Fibroblast of skin of scalp (primary cell): ENCODE data around the gene MAP2K5.

ENCODE experiments used
- DNase-seq: peaks from one replicate; pipeline ENCODE4 v3.0.0-alpha.2; 2013

Gene MAP2K5

DNA sequence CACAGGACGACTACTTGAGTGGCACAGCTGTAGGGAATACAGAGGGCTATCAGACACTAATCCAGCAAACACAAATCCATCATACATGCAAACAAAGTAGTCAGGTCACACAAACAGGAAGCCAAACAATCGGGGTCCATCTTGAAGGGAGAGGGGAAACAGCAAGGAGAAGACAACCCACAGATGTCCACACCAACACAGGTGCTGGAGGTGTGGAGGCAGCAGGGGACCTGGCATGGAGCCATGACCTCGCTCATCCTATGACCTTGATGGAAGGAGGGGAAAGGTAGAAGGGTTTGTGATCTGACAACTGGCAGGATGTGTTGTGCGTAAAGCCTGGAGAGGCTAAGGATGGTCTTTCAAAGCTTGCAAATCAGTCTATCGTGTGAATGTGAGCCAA is 242.9 kb downstream of the MAP2K5 start:
- no peak for DNase-seq

- no peak for DNase-seq
These were observed 244.1 kb downstream of the MAP2K5 start for GRCh38 chr15:67786646-67787045.

GRCh38 chr15:67788986-67789385 is 246.5 kb downstream of the MAP2K5 start:
- DNase-seq: no peak

DNA sequence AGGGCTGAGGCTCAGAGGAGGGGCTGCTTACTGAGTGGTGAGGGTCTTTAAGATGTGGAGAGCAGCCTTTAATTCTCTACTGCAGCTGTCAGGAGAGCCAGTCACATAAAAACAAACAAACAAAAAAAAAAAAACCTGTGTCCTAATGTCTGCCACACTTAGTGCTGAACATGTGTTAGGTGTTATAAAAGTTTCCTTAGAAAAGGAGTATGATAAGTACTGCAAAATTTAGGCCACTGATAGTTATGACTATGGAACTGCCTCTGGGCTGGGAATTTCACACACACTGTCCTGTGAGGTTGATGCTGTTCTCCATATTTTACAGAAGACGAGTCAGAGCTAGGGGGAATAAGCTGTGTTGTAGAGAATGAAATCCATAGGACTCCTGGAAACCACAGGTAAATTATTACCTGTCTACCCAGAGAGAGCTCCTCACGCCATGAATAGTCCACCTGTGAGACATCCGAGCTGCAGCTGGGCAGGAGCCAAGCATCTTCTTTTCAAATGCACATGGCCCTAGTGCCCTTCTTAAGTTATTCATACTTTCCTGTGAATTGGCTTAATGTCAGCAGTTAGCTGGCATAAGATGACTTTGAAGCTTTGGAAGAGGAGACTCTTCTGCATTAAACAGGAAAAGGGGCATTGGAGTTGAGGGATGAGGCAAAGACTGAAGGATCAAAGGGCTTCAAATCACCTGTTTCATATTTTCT is 248.3 kb downstream of the MAP2K5 start:
- DNase-seq: no peak

DNA sequence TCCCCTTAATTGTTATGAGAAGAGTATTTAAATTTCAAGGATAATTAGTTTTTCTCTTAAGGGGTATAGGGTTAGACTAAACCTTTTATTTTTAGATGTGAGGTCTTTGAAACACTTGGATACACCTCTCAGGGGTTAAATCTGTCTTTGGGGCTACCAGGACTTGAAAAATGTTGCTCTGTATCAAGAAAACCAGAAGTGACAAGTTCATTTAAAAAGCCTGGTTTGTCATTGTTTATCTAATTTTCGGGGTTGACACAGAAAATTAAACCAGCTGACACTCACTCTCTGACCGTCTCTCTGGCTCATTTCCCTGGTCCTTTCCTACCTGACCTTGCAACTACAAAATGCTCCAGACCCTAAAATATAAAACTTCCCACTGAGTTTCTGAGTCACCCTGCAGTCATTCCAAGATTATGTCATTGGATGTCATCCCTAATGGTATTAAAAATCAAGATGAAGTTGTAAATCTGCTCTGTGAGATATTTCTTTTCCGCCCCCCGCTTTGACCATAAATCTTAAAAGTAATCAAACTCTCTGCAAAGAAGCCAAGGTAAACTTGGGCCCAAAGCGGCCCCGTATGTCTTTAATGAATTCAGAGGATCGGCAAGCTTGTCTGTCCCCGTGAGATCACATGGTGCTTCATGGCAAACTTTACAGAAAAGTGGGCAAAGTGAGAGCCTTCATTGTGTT is 249.9 kb downstream of the MAP2K5 start:
- DNase-seq: no peak

- DNase-seq: no peak
These were observed 252.5 kb downstream of the MAP2K5 start for GRCh38 chr15:67794832-67795574.

GRCh38 chr15:67796196-67797127 is 254.0 kb downstream of the MAP2K5 start:
- DNase-seq: no peak

DNA sequence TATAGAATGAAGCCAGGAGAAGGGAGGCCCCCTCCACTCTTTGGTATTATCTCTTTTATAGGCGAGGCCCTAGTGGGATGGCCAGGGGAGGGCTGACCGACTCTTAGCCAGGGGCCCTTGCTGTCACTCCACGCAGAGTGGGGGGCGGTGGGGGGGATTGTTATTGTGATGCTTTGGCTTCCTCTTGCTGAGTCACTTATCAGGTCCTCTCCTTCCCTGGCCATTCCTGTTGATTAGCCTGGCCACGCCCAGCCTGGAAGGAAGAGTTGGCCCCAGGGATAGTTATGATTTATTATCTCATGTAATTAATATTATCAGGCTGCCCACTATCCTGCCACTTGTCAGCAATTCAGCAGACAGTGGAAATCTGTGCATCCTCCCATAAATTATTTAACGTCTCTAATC is 257.3 kb downstream of the MAP2K5 start:
- no peak for DNase-seq

- no peak for DNase-seq
These were observed 258.6 kb downstream of the MAP2K5 start for GRCh38 chr15:67801142-67801541.

GRCh38 chr15:67801926-67802914 is 259.7 kb downstream of the MAP2K5 start:
- DNase-seq: no peak

DNA sequence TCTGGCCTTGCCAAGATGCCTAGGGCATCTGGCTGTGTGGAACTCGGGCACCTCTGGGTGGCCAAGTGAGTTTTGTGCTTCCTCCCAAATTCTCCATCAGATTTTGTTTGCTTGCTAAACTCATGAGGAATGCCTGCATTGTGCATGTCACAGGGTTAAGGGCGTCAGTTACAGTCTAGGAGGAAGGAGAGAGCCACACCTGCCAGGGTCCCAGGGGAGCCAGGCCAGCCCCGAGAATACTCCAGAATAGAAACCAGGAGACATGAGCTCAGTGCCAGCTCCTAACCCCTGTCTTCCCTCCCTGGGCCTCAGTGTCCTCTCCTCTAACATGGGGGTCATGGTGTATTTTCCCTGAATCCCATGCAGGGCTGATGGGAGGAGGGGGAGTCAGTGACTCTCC is 260.8 kb downstream of the MAP2K5 start:
- DNase-seq: no peak

GRCh38 chr15:67803996-67804843 is 261.7 kb downstream of the MAP2K5 start:
- DNase-seq: no peak

DNA sequence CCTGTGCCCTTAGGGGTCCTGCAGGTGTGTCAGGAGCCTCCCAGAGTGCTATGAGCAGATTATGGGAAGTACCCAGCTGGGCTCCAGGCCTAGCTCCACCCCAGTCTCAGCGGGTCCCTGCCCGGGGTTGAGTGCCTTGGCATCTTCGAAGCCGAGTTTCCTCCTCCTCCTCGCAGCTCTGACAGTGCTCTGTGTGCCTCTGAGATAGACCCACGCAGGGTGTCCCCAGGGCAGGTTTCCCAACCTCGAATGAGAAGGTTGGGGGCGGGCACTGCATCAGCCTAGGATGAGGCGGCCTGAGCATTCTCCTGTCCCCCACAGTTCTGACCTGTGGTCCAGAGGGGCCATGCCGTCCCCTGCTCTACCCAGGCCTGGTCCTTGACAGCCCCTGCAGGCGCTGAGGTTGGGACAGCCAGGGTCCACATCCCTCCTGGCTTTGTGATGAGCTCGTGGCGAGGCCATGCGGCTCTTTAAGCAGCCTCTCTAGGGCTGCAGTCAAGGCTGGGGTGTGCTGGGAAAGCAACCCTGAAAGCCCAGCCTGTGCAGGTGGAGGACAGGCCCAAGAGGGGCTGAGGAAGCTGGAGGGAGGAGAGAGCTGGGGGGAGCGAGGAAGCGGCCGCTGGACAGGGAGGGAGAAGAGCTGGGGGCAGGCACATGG is 262.6 kb downstream of the MAP2K5 start:
- DNase-seq: no peak

GRCh38 chr15:67805666-67806516 is 263.4 kb downstream of the MAP2K5 start:
- DNase-seq: no peak

GRCh38 chr15:67806536-67806935 is 264.0 kb downstream of the MAP2K5 start:
- no peak for DNase-seq

GRCh38 chr15:67807141-67807540 is 264.6 kb downstream of the MAP2K5 start:
- no peak for DNase-seq

DNA sequence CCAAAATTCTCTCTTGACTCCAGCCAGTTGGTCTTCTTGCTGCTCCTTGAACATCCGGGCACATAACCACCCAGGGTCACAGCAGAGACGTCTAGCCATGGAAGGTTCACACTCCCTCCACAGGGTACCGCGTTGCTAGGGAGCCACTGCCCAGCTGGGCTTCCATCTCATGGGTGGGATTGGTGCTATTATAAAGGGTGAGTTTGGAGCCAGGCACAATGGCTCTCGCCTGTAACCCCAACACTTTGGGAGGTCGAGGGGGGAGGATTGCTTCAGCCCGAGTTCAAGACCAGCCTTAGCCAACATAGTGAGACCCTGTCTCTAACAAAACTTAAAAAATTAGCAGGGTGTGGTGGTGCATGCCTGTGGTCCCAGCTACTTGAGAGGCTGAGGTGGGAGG is 265.3 kb downstream of the MAP2K5 start:
- DNase-seq: no peak

DNA sequence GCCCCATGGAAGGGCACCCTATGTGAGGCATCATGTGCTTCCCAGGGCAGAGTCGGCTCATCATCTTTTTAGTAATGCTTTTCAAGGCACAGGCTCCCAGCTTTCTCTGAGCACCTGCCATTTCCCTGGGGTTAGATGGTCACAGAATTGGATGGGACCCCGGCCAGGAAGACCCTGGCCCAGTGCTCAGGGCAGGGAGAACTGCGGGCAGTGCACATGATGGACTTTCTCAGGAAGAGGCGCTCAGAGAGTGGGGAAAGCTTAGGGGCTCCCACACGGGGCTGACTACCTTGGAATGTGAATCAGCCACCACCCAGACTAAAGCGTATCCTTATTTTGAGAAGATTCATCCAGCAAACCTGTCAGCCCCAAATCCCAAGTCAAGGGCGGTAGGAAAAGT is 266.3 kb downstream of the MAP2K5 start:
- no peak for DNase-seq

- no peak for DNase-seq
These were observed 266.9 kb downstream of the MAP2K5 start for GRCh38 chr15:67809441-67809840.
